Measurements from ENCODE around the gene KLK4. TPM values are rescaled to one million over a fixed set of nuclear protein-coding genes. Genes with fewer than 3 reads are reported as not detected.

KLK4 gene
- total RNA-seq, 1 experiment from 2014 or later = 0.84 TPM

GRCh38 chr19:50891253-50891625, 20.0 kb downstream of the KLK4 start:
- DNase-seq (ENCODE audit: low read depth, low spot score) (no peak), ATAC-seq (no peak)
- Histone ChIP-seq H3K27me3 (ENCODE audit: insufficient read depth, low read length) (peaks cover 19% of the 10 kb centered on the region; the same call in 1 of the 2 replicates), H3K9me3 (ENCODE audit: control insufficient read depth in 1 of 2, insufficient read depth in 1 of 2, low read depth in 1 of 2, low read length in 2 of 2) (no peaks in the 10 kb centered on the region), H3K9ac (ENCODE audit: low read length) (no peak overlapping the region), H3K79me2 (ENCODE audit: insufficient read depth, low read length) (no peaks in the 10 kb centered on the region), H4K20me1 (ENCODE audit: insufficient read depth) (no peaks in the 10 kb centered on the region), H3K4me1 (ENCODE audit: control insufficient read depth in 1 of 2, insufficient read depth in 2 of 2, low read length in 2 of 2) (no peaks in the 10 kb centered on the region; a peak in 1 of 4 replicates), H3K9me2 (ENCODE audit: insufficient read depth) (no peaks in the 10 kb centered on the region), H2AFZ (ENCODE audit: low read depth, low read length, poor library complexity, severe bottlenecking) (no peak overlapping the region), H3K36me3 (ENCODE audit: control insufficient read depth in 1 of 2, insufficient read depth in 2 of 2, low read length in 2 of 2) (no peaks in the 10 kb centered on the region), H3K4me3 (replicated peaks in 1 of 2; ENCODE audit: low read depth in 1 of 2, low read length in 2 of 2) (no peak overlapping the region), H3K4me2 (ENCODE audit: low read length) (no peak overlapping the region), H3K27ac (ENCODE audit: low read depth, low read length) (no peak overlapping the region)
- TF ChIP-seq YY1 (IDR thresholded peaks at IDR 0.05; ENCODE audit: extremely low read depth, insufficient replicate concordance, low read depth, low read length) (no peak), EGR1 (IDR thresholded peaks at IDR 0.05; ENCODE audit: low read depth) (no peak), CBX3 (IDR thresholded peaks at IDR 0.05; ENCODE audit: low read depth) (no peak), RAD21 (IDR thresholded peaks at IDR 0.05; ENCODE audit: low read depth) (no peak), POLR2A (IDR thresholded peaks at IDR 0.05; ENCODE audit: borderline replicate concordance, extremely low read depth, insufficient read depth, insufficient read length) (no peak), POLR2AphosphoS5 (IDR thresholded peaks at IDR 0.05; ENCODE audit: low read depth, low read length) (no peak), EZH2phosphoT487 (IDR thresholded peaks at IDR 0.05; ENCODE audit: borderline replicate concordance) (no peak), SRF (IDR thresholded peaks at IDR 0.05; ENCODE audit: low read depth) (no peak), SIN3A (IDR thresholded peaks at IDR 0.05; ENCODE audit: low read depth) (no peak), REST (IDR thresholded peaks at IDR 0.05; ENCODE audit: low read depth) (no peak), ZNF274 (IDR thresholded peaks at IDR 0.05; ENCODE audit: low read depth, low read length) (no peak)
- no TSS peak for BruUV-seq (replicated peaks)
- ChIA-PET CTCF (no interaction called here), RAD21 (ENCODE audit: low non-redundant PET in 1 of 2, low total read pairs in 2 of 2, uncharacterized antibody in 2 of 2, unreplicated experiment in 2 of 2) (no interaction called here), POLR2A (no interaction called here)
- intact Hi-C loops (cut with micrococcal nuclease) = no loop called here
